ENCODE data around the gene EMID1.
"Not testable (repeated sequence)": the region's sequence is repeated elsewhere in the genome, so short reads cannot be mapped to it uniquely, and the experiment has no call there.

EMID1 gene

GRCh38 chr22:29218758-29219408, 13.2 kb downstream of the EMID1 start:
- Histone ChIP-seq H4K20me1 (ENCODE audit: insufficient read depth, low read length) (peaks cover 22% of the 10 kb centered on the region), H3K4me1 (ENCODE audit: insufficient read depth, low read length) (0 out of 2 replicates have a peak, but pooled peaks cover 4% of the 10 kb centered on the region), H3K4me3 (ENCODE audit: low read depth in 1 of 2, low read length in 2 of 2) (no peak overlapping the region), H3K36me3 (ENCODE audit: insufficient read depth, low read length) (peaks cover 64% of the 10 kb centered on the region), H3K27me3 (ENCODE audit: insufficient read depth, low read length, poor library complexity) (no peaks in the 10 kb centered on the region), H2AFZ (ENCODE audit: low read depth, low read length) (no peak overlapping the region), H3K9ac (ENCODE audit: low read depth, low read length) (no peak overlapping the region), H3K27ac (ENCODE audit: low read length) (no peak overlapping the region), H3K9me3 (ENCODE audit: insufficient read depth, low read length, severe bottlenecking) (no peaks in the 10 kb centered on the region), H3K4me2 (ENCODE audit: insufficient read depth, low read length) (no peak overlapping the region), H3K79me2 (ENCODE audit: insufficient read depth, low read length) (peaks cover 2% of the 10 kb centered on the region; the same call in 1 of the 2 replicates)
- ATAC-seq (ENCODE audit: insufficient read depth, low read depth) (no peak), DNase-seq (no peak)
- TF ChIP-seq CTCF (IDR thresholded peaks at IDR 0.05; ENCODE audit: borderline replicate concordance, extremely low read depth, low read length, poor library complexity, severe bottlenecking), result no peak
- no peak for TF ChIP-seq EZH2 (IDR thresholded peaks at IDR 0.05; ENCODE audit: borderline replicate concordance, low read depth, low read length, severe bottlenecking)

GRCh38 chr22:29219409-29219782, 13.7 kb downstream of the EMID1 start:
- H3K9me3 ChIP-seq (ENCODE audit: insufficient read depth, low read length, severe bottlenecking); H2AFZ ChIP-seq (ENCODE audit: low read depth, low read length); H3K79me2 ChIP-seq (ENCODE audit: insufficient read depth, low read length); H3K27ac ChIP-seq (ENCODE audit: low read length); H3K4me3 ChIP-seq (ENCODE audit: low read depth in 1 of 2, low read length in 2 of 2); H3K4me2 ChIP-seq (ENCODE audit: insufficient read depth, low read length); H3K4me1 ChIP-seq (ENCODE audit: insufficient read depth, low read length); H3K9ac ChIP-seq (ENCODE audit: low read depth, low read length); ATAC-seq (ENCODE audit: insufficient read depth, low read depth); DNase-seq; H3K27me3 ChIP-seq (ENCODE audit: insufficient read depth, low read length, poor library complexity): not testable (repeated sequence)
- peaks cover 17% of the 10 kb centered on the region for H4K20me1 ChIP-seq (ENCODE audit: insufficient read depth, low read length)
- peaks cover 59% of the 10 kb centered on the region for H3K36me3 ChIP-seq (ENCODE audit: insufficient read depth, low read length)

GRCh38 chr22:29219881-29220670, 14.4 kb downstream of the EMID1 start:
- no peak overlapping the region for H3K4me2 ChIP-seq (ENCODE audit: insufficient read depth, low read length)
- H3K79me2 ChIP-seq (ENCODE audit: insufficient read depth, low read length), result no peaks in the 10 kb centered on the region
- H3K4me1 ChIP-seq (ENCODE audit: insufficient read depth, low read length), result 0 out of 2 replicates have a peak, but pooled peaks cover 4% of the 10 kb centered on the region
- H3K4me3 ChIP-seq (ENCODE audit: low read depth in 1 of 2, low read length in 2 of 2), result no peak overlapping the region
- ATAC-seq (ENCODE audit: insufficient read depth, low read depth) (no peak; the same call in 2 of the 3 replicates), DNase-seq (no peak)
- peaks cover 11% of the 10 kb centered on the region for H4K20me1 ChIP-seq (ENCODE audit: insufficient read depth, low read length)
- TF ChIP-seq CTCF (IDR thresholded peaks at IDR 0.05; ENCODE audit: borderline replicate concordance, extremely low read depth, low read length, poor library complexity, severe bottlenecking), result no peak
- no peak for TF ChIP-seq EZH2 (IDR thresholded peaks at IDR 0.05; ENCODE audit: borderline replicate concordance, low read depth, low read length, severe bottlenecking)
- no peaks in the 10 kb centered on the region for H3K27me3 ChIP-seq (ENCODE audit: insufficient read depth, low read length, poor library complexity)
- H3K27ac ChIP-seq (ENCODE audit: low read length), result no peak overlapping the region
- H3K9ac ChIP-seq (ENCODE audit: low read depth, low read length), result no peak overlapping the region
- no peaks in the 10 kb centered on the region for H3K9me3 ChIP-seq (ENCODE audit: insufficient read depth, low read length, severe bottlenecking)
- H2AFZ ChIP-seq (ENCODE audit: low read depth, low read length), result no peak overlapping the region
- H3K36me3 ChIP-seq (ENCODE audit: insufficient read depth, low read length), result peaks cover 59% of the 10 kb centered on the region

Measured in DND-41 (cell line).